GM10266 (cell line): Measurements from ENCODE around the gene MTNR1B.

Source experiments
- DNase-seq: peaks from one replicate; pipeline ENCODE4 v3.0.0; 2012; ENCODE audit errors: extremely low spot score
- CTCF ChIP-seq: IDR thresholded peaks from 2 replicates; pipeline ENCODE4 v1.5.1; 2012; ENCODE audit warnings: mild to moderate bottlenecking, low read depth; ENCODE audit not compliant: control insufficient read depth, insufficient read depth; ENCODE audit errors: missing control alignments

Gene MTNR1B

GRCh38 chr11:93017821-93018690, 48.6 kb downstream of the MTNR1B start:
- TF ChIP-seq CTCF, result no peak
- DNase-seq, result no peak

- DNase-seq, result no peak
- no peak for TF ChIP-seq CTCF
Observed at GRCh38 chr11:93020248-93021046, 51.0 kb downstream of the MTNR1B start.

GRCh38 chr11:93024369-93024768, 54.9 kb downstream of the MTNR1B start:
- TF ChIP-seq CTCF, result no peak
- DNase-seq, result no peak

GRCh38 chr11:93025558-93026255, 56.3 kb downstream of the MTNR1B start:
- no peak for TF ChIP-seq CTCF
- DNase-seq, result no peak

GRCh38 chr11:93028960-93029522, 59.6 kb downstream of the MTNR1B start:
- no peak for DNase-seq
- no peak for TF ChIP-seq CTCF

- DNase-seq, result no peak
- TF ChIP-seq CTCF, result no peak
Observed at GRCh38 chr11:93031386-93031785, 61.9 kb downstream of the MTNR1B start.
